Stromal cell of bone marrow (primary cell): ENCODE data around the gene KRT26.

Experiments
- DNase-seq: peaks from one replicate; pipeline ENCODE4 v3.0.0-alpha.2; 2012; ENCODE audit warnings: low read depth

Gene KRT26

GRCh38 chr17:40726919-40727318, 45.1 kb downstream of the KRT26 start:
- no peak for DNase-seq

GRCh38 chr17:40724656-40725055, 47.3 kb downstream of the KRT26 start:
- no peak for DNase-seq

DNA sequence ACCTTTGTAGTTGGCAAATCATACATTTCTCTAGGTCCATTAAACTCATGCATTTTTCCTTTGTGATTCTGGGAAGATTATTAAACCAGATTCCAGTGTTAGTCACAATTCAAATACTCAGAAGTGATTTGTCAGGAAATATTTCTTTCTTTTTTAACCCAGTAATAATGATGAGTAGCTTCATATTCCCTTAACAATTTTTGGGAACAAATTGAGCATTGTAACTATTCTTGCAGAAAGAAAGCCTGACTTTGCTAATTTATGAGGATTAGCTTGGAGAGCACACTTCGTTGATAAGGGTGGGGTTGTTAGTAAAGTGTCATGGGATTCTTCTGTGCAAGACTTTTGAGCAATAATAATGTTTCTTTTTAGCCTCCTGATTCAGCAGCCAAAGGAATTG, 49.8 kb downstream of the KRT26 start:
- peak; percentile 57 for DNase-seq

DNA sequence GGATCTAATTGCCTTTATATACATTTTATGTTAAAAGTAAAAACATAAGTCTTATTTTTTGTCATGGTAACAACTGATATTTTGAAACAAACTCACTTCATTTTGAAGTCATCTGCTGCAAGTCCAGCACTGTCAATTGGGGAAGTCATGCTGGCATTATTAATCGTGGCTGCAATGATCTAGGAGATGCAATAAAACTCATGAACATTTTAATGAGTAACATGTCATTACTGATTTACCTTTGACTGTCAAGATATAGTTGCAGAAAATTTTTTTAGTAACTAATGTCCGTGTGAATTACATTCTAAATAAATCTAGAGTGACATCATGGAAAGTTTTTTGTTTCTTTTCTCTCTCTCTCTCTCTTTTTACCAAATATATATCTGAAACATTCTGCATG, 51.1 kb downstream of the KRT26 start:
- no peak for DNase-seq

DNA sequence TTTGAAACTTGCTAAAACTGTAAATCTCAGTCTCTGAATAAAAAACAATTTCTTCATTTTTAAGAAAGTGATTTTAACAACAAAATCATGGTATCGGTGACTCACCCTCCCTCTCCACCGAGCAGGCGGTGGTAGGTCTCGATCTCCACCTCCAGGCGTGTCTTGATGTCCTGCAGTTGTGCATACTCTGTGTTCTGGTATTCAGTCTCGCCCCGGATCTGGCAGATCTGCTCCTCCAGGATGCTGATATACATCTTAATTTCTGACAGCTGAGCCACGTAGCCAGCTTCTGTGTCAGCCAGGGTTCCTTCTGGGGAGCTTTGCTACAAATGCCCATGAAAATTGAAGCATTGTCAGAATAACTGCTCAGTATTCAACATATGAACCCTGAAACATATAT, 53.1 kb downstream of the KRT26 start:
- no peak for DNase-seq

GRCh38 chr17:40717776-40718175, 54.2 kb downstream of the KRT26 start:
- no peak for DNase-seq
